Transverse colon (tissue), 4 donors: ENCODE measurements around the gene ATG4B. TPM values are rescaled to one million over a fixed set of nuclear protein-coding genes. Genes with fewer than 3 reads are reported as not detected.

Source experiments
- DNase-seq: peaks from one replicate; pipeline ENCODE4 v3.0.0-alpha.2; 2019
- H3K27ac ChIP-seq, 4 donors: fragments of 200-600 bp; sonication (generic); 2 replicates each; pipeline ENCODE4 v1.5.1; 2016 to 2018; ENCODE audit warnings: inconsistent platforms in 4 of 4
- H3K27me3 ChIP-seq: fragments of 200-600 bp; sonication (generic); 2 replicates; pipeline ENCODE4 v1.5.1; 2017; ENCODE audit warnings: inconsistent platforms
- H3K36me3 ChIP-seq, 4 donors: fragments of 200-600 bp; sonication (generic); 2 replicates each; pipeline ENCODE4 v1.5.1; 2017 to 2019; ENCODE audit warnings: inconsistent platforms in 4 of 4
- H3K4me1 ChIP-seq, 4 donors: fragments of 200-600 bp; sonication (generic); 2 replicates each; pipeline ENCODE4 v1.5.1; 2017 to 2020; ENCODE audit warnings: inconsistent platforms in 4 of 4
- H3K4me3 ChIP-seq, 4 donors: fragments of 200-600 bp; sonication (generic); 1 replicate in 1 of 4; 2 replicates in 3 of 4; pipeline versions ENCODE4 v1.5.1 to v1.6.1; 2017 to 2019; ENCODE audit warnings: inconsistent platforms in 4 of 4
- H3K9me3 ChIP-seq, 2 donors: fragments of 200-600 bp; sonication (generic); 2 replicates each; pipeline ENCODE4 v1.5.1; 2017 to 2019; ENCODE audit warnings: inconsistent platforms in 2 of 2
- CTCF ChIP-seq, 5 experiments: fragments of 200-600 bp in 3 of 5; fragments of 450-650 bp in 2 of 5; sonication (generic) in 3 of 5; IDR thresholded peaks; 1 replicate in 2 of 5; 2 replicates in 3 of 5; pipeline ENCODE4 v1.5.1; 2016 to 2017; ENCODE audit warnings: antibody characterized with exemption in 5 of 5, inconsistent platforms in 3 of 5, mild to moderate bottlenecking in 2 of 5, moderate library complexity in 1 of 5
- EP300 ChIP-seq: sonication (generic); formaldehyde crosslinking; IDR thresholded peaks from one replicate; pipeline ENCODE4 v1.6.1; 2017; ENCODE audit warnings: antibody characterized with exemption, low read depth
- POLR2A ChIP-seq: fragments of 450-650 bp; IDR thresholded peaks from one replicate; pipeline ENCODE4 v1.6.1; 2016; ENCODE audit warnings: antibody characterized with exemption, mild to moderate bottlenecking, moderate library complexity
- POLR2AphosphoS5 ChIP-seq, 3 donors: sonication (generic); formaldehyde crosslinking; IDR thresholded peaks; one replicate each; pipeline ENCODE4 v1.6.1; 2016; ENCODE audit warnings: antibody characterized with exemption in 3 of 3
- WGBS, 2 donors: methylation state at CpG; one replicate each; pipeline ENCODE4 v1.1.5; 2018; ENCODE audit warnings: low coverage in 1 of 2; 5-methylcytosine and 5-hydroxymethylcytosine counted together
- in situ Hi-C, 4 donors: fragments of 200-750 bp; cut with MboI; loops; one replicate each; pipeline versions ENCODE4 v1.15.0 to v1.15.1; 2017; ENCODE audit warnings: low sequenced_read_pairs in 3 of 4, low pct_ligation_motif_present in 1 of 4, low pct_unique_long_range_greater_than_20kb in 1 of 4
- intact Hi-C: fragments of 100-400 bp; cut with DNase I; formaldehyde crosslinking; loops from one replicate; pipeline ENCODE4 v1.15.1; 2023; ENCODE audit warnings: low total_unique reads
- total RNA-seq, 4 donors: library from RNA; depleted of rRNA; stranded (reverse); fragments of >200 nt; gene quantifications; one replicate each; pipeline ENCODE4 v1.1.0, GENCODE V29; 2016

The ATG4B gene
- total RNA-seq, 4 donors from 2014 or later = 62.9 to 400 (median 137) TPM

GRCh38 chr2:241640165-241640795, 2.8 kb downstream of the ATG4B start:
- TF ChIP-seq POLR2AphosphoS5 (IDR thresholded peaks at IDR 0.05) = no peak
- no peak for TF ChIP-seq EP300
- no peak for TF ChIP-seq CTCF (IDR thresholded peaks at IDR 0.05)
- TF ChIP-seq POLR2A = no peak
- H3K36me3 ChIP-seq = no peaks in the 10 kb centered on the region
- 85 to 89% methylated on average over 8 of the region's 8 CpGs for WGBS, 2 donors
- H3K4me1 ChIP-seq = peaks cover 26 to 48% (median 35%) of the 10 kb centered on the region in 4 donors
- intact Hi-C loops = no loop called here
- no peaks in the 10 kb centered on the region for H3K27me3 ChIP-seq
- no peak overlapping the region for H3K27ac ChIP-seq
- in situ Hi-C loops = no loop called here
- H3K9me3 ChIP-seq = no peaks in the 10 kb centered on the region
- H3K4me3 ChIP-seq = no peak overlapping the region
- no peak for DNase-seq

GRCh38 chr2:241641631-241642030, 4.1 kb downstream of the ATG4B start:
- Histone ChIP-seq H3K36me3 (no peaks in the 10 kb centered on the region), H3K9me3 (no peaks in the 10 kb centered on the region), H3K27ac (no peak overlapping the region), H3K4me3 (no peak overlapping the region), H3K27me3 (no peaks in the 10 kb centered on the region), H3K4me1 (peaks cover 23 to 51% (median 28%) of the 10 kb centered on the region in 4 donors)
- in situ Hi-C loops (no loop called here), intact Hi-C loops (no loop called here)
- no peak for DNase-seq
- TF ChIP-seq POLR2A (no peak), EP300 (no peak), POLR2AphosphoS5 (IDR thresholded peaks at IDR 0.05) (no peak), CTCF (IDR thresholded peaks at IDR 0.05) (no peak)
- 52% methylated on average over 2 of the region's 2 CpGs; no CpG with 5 or more reads in 1 of the 2 donors for WGBS, 2 donors

- Histone ChIP-seq H3K27ac (no peak overlapping the region), H3K4me1 (peaks cover 9 to 52% (median 18%) of the 10 kb centered on the region in 4 donors), H3K27me3 (no peaks in the 10 kb centered on the region), H3K36me3 (no peaks in the 10 kb centered on the region), H3K4me3 (no peak overlapping the region), H3K9me3 (no peaks in the 10 kb centered on the region)
- in situ Hi-C loops = no loop called here
- no peak for TF ChIP-seq CTCF (IDR thresholded peaks at IDR 0.05)
- TF ChIP-seq POLR2A = no peak
- TF ChIP-seq POLR2AphosphoS5 (IDR thresholded peaks at IDR 0.05) = no peak
- no peak for TF ChIP-seq EP300
- no peak for DNase-seq
- intact Hi-C loops = no loop called here
- WGBS, 2 donors = 82 to 83% methylated on average over 1 to 26 of the region's 26 CpGs
Observed at GRCh38 chr2:241645056-241645914, 7.8 kb downstream of the ATG4B start.

- WGBS, 2 donors = 89 to 90% methylated on average over 9 to 14 of the region's 14 CpGs
- no peaks in the 10 kb centered on the region for H3K27me3 ChIP-seq
- H3K27ac ChIP-seq = no peak overlapping the region
- H3K4me3 ChIP-seq = no peak overlapping the region
- DNase-seq = no peak
- no peaks in the 10 kb centered on the region for H3K9me3 ChIP-seq
- H3K4me1 ChIP-seq = peaks cover 3 to 46% (median 16%) of the 10 kb centered on the region in 4 donors
- H3K36me3 ChIP-seq = peaks cover 0 to under 1% (median 0%) of the 10 kb centered on the region in 4 donors
- in situ Hi-C loops = no loop called here
- TF ChIP-seq POLR2AphosphoS5 (IDR thresholded peaks at IDR 0.05) = no peak
- intact Hi-C loops = no loop called here
Observed at GRCh38 chr2:241645915-241646645, 8.6 kb downstream of the ATG4B start.
